Left renal pelvis (tissue), 4 donors: ENCODE data around the gene CHMP2A. TPM values are rescaled to one million over a fixed set of nuclear protein-coding genes. Genes with fewer than 3 reads are reported as not detected.

Source experiments
- DNase-seq, 4 donors: peaks; one replicate each; pipeline ENCODE4 v3.0.0-alpha.2; 2013; ENCODE audit warnings: low read depth in 4 of 4, low spot score in 3 of 4
- polyA plus RNA-seq, 4 donors: library from polyadenylated mRNA; unstranded; fragments of 120-200 nt; gene quantifications; one replicate each; pipeline ENCODE4 v1.2.1, GENCODE V29; 2013; ENCODE audit not compliant: insufficient read length in 4 of 4

Gene CHMP2A
- polyA plus RNA-seq, 4 donors = 79.1 to 120 (median 116) TPM

- DNase-seq = no peak
These were observed 16.1 kb upstream of the CHMP2A start for GRCh38 chr19:58570770-58571574.

- no peak for DNase-seq
These were observed 15.2 kb upstream of the CHMP2A start for GRCh38 chr19:58569943-58570670.

- no peak for DNase-seq
These were observed 14.5 kb upstream of the CHMP2A start for GRCh38 chr19:58569191-58569942.

GRCh38 chr19:58568453-58569130 is 13.7 kb upstream of the CHMP2A start:
- no peak for DNase-seq

- DNase-seq = no peak
These were observed 12.1 kb upstream of the CHMP2A start for GRCh38 chr19:58566989-58567388.

- DNase-seq = no peak
These were observed 8.9 kb upstream of the CHMP2A start for GRCh38 chr19:58563823-58564222.

- DNase-seq = no peak
These were observed 8.2 kb upstream of the CHMP2A start for GRCh38 chr19:58563034-58563573.

GRCh38 chr19:58562122-58563033 is 7.5 kb upstream of the CHMP2A start:
- no peak for DNase-seq

GRCh38 chr19:58561373-58562121 is 6.6 kb upstream of the CHMP2A start:
- DNase-seq = no peak

GRCh38 chr19:58560921-58561320 is 6.0 kb upstream of the CHMP2A start:
- no peak for DNase-seq

GRCh38 chr19:58560007-58560887 is 5.3 kb upstream of the CHMP2A start:
- DNase-seq = no peak

- DNase-seq = peak in 3 of 4 donors; percentile 76 to 85 (median 85)
These were observed 4.5 kb upstream of the CHMP2A start for GRCh38 chr19:58559275-58560006.

- DNase-seq = peak; percentile 92 to 98 (median 97)
These were observed 3.8 kb upstream of the CHMP2A start for GRCh38 chr19:58558623-58559274.

GRCh38 chr19:58558066-58558622 is 3.2 kb upstream of the CHMP2A start, which contains the start of gene UBE2M:
Gene UBE2M, minus strand, starts transcription at chr19:58558611. Its CDS starts 230 bp downstream, at chr19:58558381.
- no peak for DNase-seq

- DNase-seq = no peak
These were observed 2.5 kb upstream of the CHMP2A start for GRCh38 chr19:58557221-58558065.
